Gastroesophageal sphincter (tissue), 4 donors: ENCODE data around the gene PILRB. TPM values are rescaled to one million over a fixed set of nuclear protein-coding genes. Genes with fewer than 3 reads are reported as not detected.

Experiments
- ATAC-seq: fragments of 150-250 bp; one replicate; pipeline ENCODE4 v1.9.1; 2016; ENCODE audit warnings: mild to moderate bottlenecking, moderate library complexity
- H3K27ac ChIP-seq, 4 donors: fragments of 200-600 bp; sonication (generic) in 3 of 4; 1 replicate in 3 of 4; 2 replicates in 1 of 4; pipeline ENCODE4 v1.5.1; 2016 to 2019
- H3K27me3 ChIP-seq: fragments of 200-600 bp; sonication (generic); one replicate; pipeline ENCODE4 v1.5.1; 2019
- H3K36me3 ChIP-seq, 2 donors: fragments of 200-600 bp; sonication (generic); one replicate each; pipeline ENCODE4 v1.5.1; 2019; ENCODE audit warnings: control low read depth in 1 of 2
- H3K4me1 ChIP-seq, 3 donors: fragments of 200-600 bp; sonication (generic); 1 replicate in 2 of 3; 2 replicates in 1 of 3; pipeline ENCODE4 v1.5.1; 2016 to 2019; ENCODE audit warnings: control low read depth in 2 of 3
- H3K4me3 ChIP-seq, 2 donors: fragments of 200-600 bp; sonication (generic); one replicate each; pipeline ENCODE4 v1.5.1; 2019; ENCODE audit warnings: mild to moderate bottlenecking in 1 of 2, moderate library complexity in 1 of 2
- H3K9me3 ChIP-seq, 3 donors: fragments of 200-600 bp; sonication (generic); one replicate each; pipeline ENCODE4 v1.5.1; 2017 to 2019; ENCODE audit warnings: control low read depth in 2 of 3
- EP300 ChIP-seq: sonication (generic); formaldehyde crosslinking; IDR thresholded peaks from one replicate; pipeline ENCODE4 v1.6.1; 2017; ENCODE audit warnings: antibody characterized with exemption, mild to moderate bottlenecking
- POLR2A ChIP-seq, 2 donors: fragments of 450-650 bp; IDR thresholded peaks; one replicate each; pipeline ENCODE4 v1.6.1; 2017; ENCODE audit warnings: antibody characterized with exemption in 2 of 2, mild to moderate bottlenecking in 2 of 2, moderate library complexity in 1 of 2
- POLR2AphosphoS5 ChIP-seq: sonication (generic); formaldehyde crosslinking; IDR thresholded peaks from one replicate; pipeline ENCODE4 v1.6.1; 2017; ENCODE audit warnings: antibody characterized with exemption
- WGBS, 2 donors: methylation state at CpG; one replicate each; pipeline ENCODE4 v1.1.5; 2018; ENCODE audit warnings: low coverage in 1 of 2; 5-methylcytosine and 5-hydroxymethylcytosine counted together
- total RNA-seq, 4 donors: library from RNA; depleted of rRNA; stranded (reverse); fragments of >200 nt; gene quantifications; one replicate each; pipeline ENCODE4 v1.1.0, GENCODE V29; 2016
- TF ChIP-seq, protein P1 (sequence below), 4 experiments: fragments of 200-600 bp in 2 of 4; fragments of 450-650 bp in 2 of 4; sonication (generic) in 1 of 4; IDR thresholded peaks; one replicate each; pipeline ENCODE4 v1.5.1; 2017 to 2019; ENCODE audit warnings: antibody characterized with exemption in 4 of 4, mild to moderate bottlenecking in 2 of 4, moderate library complexity in 2 of 4

The PILRB gene
- total RNA-seq, 4 donors from 2014 or later = 11.8 to 61.8 (median 24.2) TPM

DNA sequence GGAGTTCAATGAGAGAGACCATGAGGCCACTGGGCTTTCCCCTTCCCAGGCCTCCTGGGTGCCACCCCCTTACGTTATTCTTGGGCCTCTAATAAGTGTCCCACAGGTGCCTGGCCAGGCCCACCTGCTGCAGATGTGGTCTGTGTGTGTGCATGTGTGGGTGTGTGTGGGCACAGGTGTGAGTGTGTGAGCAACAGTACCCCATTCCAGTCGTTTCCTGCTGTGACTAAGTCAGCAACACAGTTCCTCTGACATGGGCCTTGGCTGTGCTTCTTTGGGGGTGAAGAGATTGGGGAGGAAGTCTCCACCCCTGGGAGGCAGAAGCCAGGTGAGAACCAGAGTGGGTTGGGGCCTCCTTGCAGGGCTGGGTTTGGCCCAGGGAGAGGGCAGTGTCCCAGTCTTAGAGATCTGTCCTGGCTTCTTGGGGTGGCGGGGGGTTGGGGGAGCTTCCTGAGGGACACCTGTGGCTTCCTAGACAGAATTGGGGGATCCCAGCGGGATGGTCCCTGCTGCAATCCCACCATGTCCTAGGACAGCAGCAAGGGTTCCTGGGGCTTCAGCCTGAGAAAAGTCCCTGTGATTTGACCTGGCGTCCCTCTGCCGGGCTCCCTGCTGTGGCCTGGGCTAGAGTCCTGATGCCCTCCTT lies 4.1 kb upstream of the PILRB start:
- no peaks in the 10 kb centered on the region for H3K27me3 ChIP-seq
- no peaks in the 10 kb centered on the region for H3K4me1 ChIP-seq
- H3K9me3 ChIP-seq = no peaks in the 10 kb centered on the region
- peaks cover 0 to 100% of the 10 kb centered on the region in 2 donors for H3K36me3 ChIP-seq
- H3K27ac ChIP-seq = no peak overlapping the region
- TF ChIP-seq, protein P1, sequence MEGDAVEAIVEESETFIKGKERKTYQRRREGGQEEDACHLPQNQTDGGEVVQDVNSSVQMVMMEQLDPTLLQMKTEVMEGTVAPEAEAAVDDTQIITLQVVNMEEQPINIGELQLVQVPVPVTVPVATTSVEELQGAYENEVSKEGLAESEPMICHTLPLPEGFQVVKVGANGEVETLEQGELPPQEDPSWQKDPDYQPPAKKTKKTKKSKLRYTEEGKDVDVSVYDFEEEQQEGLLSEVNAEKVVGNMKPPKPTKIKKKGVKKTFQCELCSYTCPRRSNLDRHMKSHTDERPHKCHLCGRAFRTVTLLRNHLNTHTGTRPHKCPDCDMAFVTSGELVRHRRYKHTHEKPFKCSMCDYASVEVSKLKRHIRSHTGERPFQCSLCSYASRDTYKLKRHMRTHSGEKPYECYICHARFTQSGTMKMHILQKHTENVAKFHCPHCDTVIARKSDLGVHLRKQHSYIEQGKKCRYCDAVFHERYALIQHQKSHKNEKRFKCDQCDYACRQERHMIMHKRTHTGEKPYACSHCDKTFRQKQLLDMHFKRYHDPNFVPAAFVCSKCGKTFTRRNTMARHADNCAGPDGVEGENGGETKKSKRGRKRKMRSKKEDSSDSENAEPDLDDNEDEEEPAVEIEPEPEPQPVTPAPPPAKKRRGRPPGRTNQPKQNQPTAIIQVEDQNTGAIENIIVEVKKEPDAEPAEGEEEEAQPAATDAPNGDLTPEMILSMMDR (IDR thresholded peaks at IDR 0.05) = no peak
- TF ChIP-seq POLR2AphosphoS5 = no peak
- TF ChIP-seq POLR2A (IDR thresholded peaks at IDR 0.05) = no peak
- TF ChIP-seq EP300 = no peak
- no peak overlapping the region for H3K4me3 ChIP-seq
- ATAC-seq = no peak
- 40 to 60% methylated on average over 1 of the region's 6 CpGs for WGBS, 2 donors

GRCh38 chr7:100356416-100357068 lies 1.4 kb upstream of the PILRB start:
- H3K27me3 ChIP-seq = no peaks in the 10 kb centered on the region
- WGBS, 2 donors = 92% methylated on average over 2 of the region's 8 CpGs; no CpG with 5 or more reads in 1 of the 2 donors
- TF ChIP-seq POLR2A (IDR thresholded peaks at IDR 0.05) = no peak
- TF ChIP-seq, protein P1 (IDR thresholded peaks at IDR 0.05) = no peak
- TF ChIP-seq POLR2AphosphoS5 = no peak
- no peak for TF ChIP-seq EP300
- no peak for ATAC-seq
- H3K9me3 ChIP-seq = no peaks in the 10 kb centered on the region
- no peak overlapping the region for H3K4me3 ChIP-seq
- H3K36me3 ChIP-seq = peaks cover 4 to 100% of the 10 kb centered on the region in 2 donors
- H3K4me1 ChIP-seq = no peaks in the 10 kb centered on the region
- no peak overlapping the region for H3K27ac ChIP-seq

GRCh38 chr7:100357131-100357561 lies 771 bp upstream of the PILRB start:
- Histone ChIP-seq H3K27ac (no peak overlapping the region), H3K27me3 (no peaks in the 10 kb centered on the region), H3K36me3 (peaks cover 4 to 100% of the 10 kb centered on the region in 2 donors), H3K9me3 (no peaks in the 10 kb centered on the region), H3K4me3 (no peak overlapping the region), H3K4me1 (no peaks in the 10 kb centered on the region)
- no CpG with 5 or more reads among the region's 6 CpGs for WGBS, 2 donors
- TF ChIP-seq POLR2AphosphoS5 (no peak), EP300 (no peak), POLR2A (IDR thresholded peaks at IDR 0.05) (no peak)
- TF ChIP-seq, protein P1 (IDR thresholded peaks at IDR 0.05) = no peak
- no peak for ATAC-seq

DNA sequence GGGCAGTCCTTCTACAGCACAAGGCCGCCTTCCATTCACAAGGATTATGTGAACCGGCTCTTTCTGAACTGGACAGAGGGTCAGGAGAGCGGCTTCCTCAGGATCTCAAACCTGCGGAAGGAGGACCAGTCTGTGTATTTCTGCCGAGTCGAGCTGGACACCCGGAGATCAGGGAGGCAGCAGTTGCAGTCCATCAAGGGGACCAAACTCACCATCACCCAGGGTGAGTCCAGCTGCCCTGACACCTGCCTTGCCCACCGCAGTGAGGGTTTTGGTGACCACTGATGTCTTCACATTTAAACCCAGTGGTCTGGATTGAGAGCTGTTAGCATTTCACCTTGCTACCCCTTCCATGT lies 918 bp downstream of the PILRB start:
- no peak for TF ChIP-seq POLR2AphosphoS5
- TF ChIP-seq EP300 = no peak
- TF ChIP-seq POLR2A (IDR thresholded peaks at IDR 0.05) = no peak
- TF ChIP-seq, protein P1 (IDR thresholded peaks at IDR 0.05) = no peak
- Histone ChIP-seq H3K4me3 (no peak overlapping the region), H3K36me3 (peaks cover 4 to 100% of the 10 kb centered on the region in 2 donors), H3K27ac (no peak overlapping the region), H3K27me3 (no peaks in the 10 kb centered on the region), H3K9me3 (no peaks in the 10 kb centered on the region), H3K4me1 (no peaks in the 10 kb centered on the region)
- no peak for ATAC-seq
- no CpG with 5 or more reads among the region's 8 CpGs for WGBS, 2 donors
